ENCODE measurements around the gene PEX26.

GRCh38 chr22:18103527-18104269 lies 25.9 kb downstream of the PEX26 start:
- TF ChIP-seq ZNF451 (CRISPR knock-in tag; IDR thresholded peaks at IDR 0.05) (no peak), CENPT (CRISPR knock-in tag; IDR thresholded peaks at IDR 0.05; ENCODE audit: low read depth) (no peak), ZMYM3 (CRISPR knock-in tag; IDR thresholded peaks at IDR 0.05) (no peak)
